Measurements from ENCODE around the gene LRP4.

Gene LRP4

DNA sequence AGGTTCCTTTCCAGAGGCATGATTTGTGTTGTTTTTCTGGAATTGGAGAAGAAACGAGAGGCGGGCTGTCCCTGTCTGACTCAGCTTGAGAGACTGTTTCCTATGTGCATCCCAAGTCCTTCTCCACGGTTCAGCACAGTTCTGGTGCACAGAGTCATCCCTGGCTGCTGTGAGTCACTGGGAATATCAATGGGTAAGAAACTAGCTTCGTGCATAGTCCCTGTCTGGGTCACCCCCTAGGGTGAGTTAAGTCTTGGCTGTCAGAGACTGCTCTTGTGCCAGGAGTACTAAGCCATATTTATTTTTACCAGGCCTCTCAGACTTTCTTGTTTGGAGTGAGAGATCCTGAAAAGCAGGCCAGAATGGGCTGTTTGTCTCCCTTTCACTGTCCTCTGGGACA is 2.4 kb upstream of the LRP4 start:
- DNase-seq: no peak

- no peak for DNase-seq
These were observed 601 bp upstream of the LRP4 start for GRCh38 chr11:46918788-46919513.

- no peak for DNase-seq
These were observed 628 bp downstream of the LRP4 start for GRCh38 chr11:46917762-46918082.

DNA sequence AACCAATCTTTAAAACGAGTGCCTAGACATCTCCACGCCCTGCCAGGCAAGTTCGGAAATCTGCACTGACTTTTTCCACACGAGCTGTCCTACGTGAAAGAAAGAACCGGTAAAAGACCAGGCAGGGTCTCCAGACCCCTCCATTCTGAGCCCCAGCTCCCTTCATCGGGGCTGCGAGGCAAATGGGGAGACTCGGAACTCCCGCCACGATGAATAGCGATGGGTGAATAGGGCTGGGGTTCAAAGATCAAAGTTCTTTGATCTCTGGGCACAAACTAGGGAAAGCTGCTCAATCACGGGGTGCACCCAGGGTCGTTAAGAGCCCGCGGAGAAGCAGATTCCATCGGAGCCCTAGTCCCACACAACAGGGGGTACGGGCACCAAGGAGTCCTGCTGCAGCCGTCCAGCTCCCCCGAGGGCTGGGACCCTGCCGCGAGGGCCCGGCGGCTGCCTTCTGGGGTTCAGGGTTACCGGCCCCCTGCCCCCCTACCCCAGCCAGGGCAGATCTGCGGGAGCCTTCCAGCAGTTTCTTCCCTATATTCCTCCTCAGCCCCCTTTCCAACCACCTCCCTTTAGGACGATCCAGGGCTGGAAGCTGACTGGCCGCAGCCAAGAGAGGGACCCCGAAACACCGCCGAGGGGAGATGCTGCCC is 1.1 kb downstream of the LRP4 start:
- DNase-seq: no peak

DNA sequence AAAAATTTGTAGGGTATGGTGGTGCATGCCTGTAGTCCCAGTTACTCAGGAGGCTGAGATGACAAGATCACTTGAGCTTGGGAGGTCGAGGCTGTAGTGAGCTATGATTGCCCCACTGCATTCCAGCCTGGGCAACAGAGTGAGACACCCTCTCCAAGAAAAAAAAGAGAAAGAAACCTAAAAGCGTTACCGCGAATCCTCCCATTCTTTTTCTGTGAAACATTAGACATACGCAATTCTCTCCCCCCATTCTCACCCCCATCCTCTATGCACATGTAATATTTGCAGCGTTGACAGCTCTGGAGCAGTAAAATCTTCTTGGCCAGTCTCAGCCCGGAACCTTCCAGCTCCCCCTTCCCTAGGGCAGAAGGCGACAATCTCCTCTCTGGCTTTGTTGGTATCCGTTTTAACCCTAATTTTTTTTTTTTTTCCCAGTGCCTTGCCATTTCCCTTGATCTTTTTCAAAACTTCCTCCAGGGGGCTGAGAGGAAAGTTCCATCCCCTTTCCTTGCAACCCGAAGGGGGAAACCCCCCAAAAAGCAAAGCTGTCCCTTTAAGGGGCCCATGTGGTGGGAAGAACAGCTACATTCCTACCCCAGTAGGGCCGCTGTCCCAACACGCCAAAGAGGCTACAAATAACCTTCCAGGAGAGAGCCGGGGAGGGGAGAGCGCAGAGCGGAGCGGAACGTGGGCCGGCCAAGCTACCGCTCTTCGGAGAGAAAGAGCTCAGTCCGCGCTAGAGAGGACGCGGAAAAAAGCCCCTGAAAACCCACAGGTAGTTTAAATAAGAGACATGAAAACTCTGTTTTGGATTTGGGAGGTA is 1.9 kb downstream of the LRP4 start:
- peak; percentile 28 to 38 for DNase-seq

- no peak for DNase-seq
These were observed 3.4 kb downstream of the LRP4 start for GRCh38 chr11:46914910-46915309.

DNA sequence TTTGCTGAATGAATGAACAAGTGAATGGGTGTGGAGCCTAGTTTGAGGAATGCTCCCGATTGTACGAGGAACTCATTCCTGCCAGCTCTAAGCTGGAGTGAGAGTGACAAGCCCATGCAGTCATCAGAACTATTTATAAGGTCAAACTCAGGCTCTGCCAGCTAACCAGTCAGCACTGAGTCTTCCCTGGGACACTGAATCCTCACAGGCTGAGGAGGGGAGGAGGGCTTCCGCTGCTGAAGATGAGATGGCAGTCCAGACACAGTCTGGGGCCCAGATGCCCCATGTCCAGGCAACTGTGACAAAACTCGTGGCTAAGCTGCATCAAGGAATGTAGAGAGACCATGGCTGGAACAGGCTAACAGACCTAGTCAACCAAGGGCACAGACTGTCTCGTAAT is 4.0 kb downstream of the LRP4 start:
- no peak for DNase-seq

DNA sequence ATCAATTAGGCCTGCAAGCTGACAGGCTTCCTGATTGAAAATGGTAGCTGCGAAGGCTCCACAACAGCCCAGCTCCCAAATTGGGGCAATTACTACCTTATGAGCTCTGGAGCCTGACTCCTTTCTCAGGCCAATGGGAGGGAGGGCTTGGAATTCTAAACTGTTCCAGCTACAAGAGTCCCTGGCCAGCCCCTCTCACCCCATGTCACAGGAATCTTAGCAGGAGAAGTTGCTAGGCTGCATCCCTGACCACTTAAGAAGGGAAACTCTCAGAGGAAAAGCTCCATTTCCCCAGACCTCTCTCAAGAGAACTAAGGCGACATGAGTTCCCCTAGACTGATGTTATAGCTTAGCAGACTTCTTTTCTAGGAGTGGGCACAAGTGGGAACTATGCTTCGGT is 4.9 kb downstream of the LRP4 start:
- DNase-seq: no peak

DNA sequence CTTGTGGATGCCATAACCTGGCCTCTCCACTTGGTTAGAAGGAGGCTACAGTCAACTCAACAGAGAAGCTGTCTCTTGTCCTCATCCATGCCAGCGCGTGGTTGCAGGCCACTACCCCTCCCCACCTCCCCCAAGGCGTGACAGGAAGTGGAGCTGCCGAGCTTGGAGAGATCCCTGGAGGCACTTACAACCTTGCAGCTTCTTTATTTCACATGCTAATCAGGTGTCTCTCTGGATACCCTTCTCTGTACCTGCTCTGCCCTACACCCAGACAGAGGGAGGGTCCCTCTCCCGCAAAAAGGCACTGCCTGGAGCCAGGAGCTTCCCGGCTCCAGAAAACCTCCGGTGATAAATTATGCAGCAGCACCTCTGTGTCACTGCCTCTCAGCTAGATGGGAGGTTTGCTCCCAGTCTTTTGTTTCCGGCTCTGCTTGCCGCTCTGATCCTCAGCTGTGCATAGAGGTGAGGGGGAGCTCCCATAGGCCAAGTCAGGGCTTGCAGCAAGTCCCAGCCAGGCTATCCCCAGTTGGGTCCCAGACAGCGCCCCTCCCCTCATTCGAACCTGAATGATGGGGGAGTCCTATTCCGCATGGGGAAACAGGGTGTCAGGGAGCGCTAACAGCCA is 5.7 kb downstream of the LRP4 start:
- no peak for DNase-seq

DNA sequence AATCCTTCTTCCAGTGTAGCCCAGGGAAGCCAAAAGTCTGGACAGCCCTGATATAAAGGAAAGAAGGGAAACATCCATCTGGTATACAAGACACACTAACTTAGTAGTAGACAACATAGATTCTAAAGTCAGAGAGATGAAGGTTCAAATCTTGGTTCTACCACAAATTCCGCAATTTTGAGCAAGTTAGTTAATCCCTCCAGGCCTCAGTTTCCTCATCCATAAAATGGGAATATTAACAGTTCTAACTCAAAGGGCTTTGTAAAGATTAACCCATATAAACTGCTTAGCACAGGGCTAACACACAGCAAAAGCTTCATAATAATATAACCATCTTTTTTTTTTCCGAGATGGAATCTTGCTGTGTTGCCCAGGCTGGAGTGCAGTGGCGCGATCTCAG is 10.7 kb downstream of the LRP4 start:
- no peak for DNase-seq

DNA sequence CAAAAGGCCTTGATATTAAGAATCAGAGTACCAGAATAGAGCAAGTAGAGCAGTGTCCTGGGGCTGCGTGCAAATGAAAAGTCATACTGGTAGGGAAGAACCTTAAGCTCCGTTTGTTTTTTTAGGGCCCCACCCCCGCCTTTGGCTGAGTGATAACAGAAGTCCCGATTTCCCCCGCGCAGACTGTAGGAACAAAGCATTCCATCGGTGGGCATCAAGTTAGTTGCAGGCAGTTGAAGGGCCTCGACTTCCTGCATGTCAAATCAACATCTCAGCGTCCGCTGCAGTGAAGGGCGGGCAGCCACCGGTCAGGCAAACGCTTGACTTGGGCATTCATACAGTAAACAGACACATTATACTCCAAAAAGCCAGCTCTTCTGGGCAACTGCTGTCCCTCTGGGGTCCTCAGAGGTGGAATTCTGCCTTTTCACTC is 11.7 kb downstream of the LRP4 start:
- DNase-seq: peak in 1 of 2 experiments; percentile 7

- DNase-seq: no peak
These were observed 12.5 kb downstream of the LRP4 start for GRCh38 chr11:46905806-46906205.

- no peak for DNase-seq
These were observed 14.5 kb downstream of the LRP4 start for GRCh38 chr11:46903846-46904245.

DNA sequence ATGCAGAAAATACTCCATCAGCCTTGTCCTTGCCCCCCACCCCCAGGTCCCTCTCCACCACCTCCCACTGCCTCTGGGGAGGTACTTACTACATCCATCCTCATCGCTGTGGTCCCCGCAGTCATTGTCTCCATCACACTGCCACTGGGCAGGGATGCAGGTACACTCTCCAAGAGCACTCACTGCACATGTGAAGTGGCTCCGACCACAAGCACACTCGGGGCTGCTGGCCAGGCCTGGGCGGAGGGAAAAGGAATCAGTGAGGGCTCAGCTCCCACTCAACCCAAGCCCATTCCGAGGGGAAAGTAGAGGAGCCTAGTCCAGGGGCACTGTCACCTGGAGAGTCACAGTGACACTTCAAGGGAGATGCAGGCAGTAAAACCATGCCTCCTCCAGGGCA is 15.7 kb downstream of the LRP4 start:
- no peak for DNase-seq

GRCh38 chr11:46901156-46901555 is 17.2 kb downstream of the LRP4 start:
- no peak for DNase-seq

- DNase-seq: no peak
These were observed 18.1 kb downstream of the LRP4 start for GRCh38 chr11:46900091-46900746.

DNA sequence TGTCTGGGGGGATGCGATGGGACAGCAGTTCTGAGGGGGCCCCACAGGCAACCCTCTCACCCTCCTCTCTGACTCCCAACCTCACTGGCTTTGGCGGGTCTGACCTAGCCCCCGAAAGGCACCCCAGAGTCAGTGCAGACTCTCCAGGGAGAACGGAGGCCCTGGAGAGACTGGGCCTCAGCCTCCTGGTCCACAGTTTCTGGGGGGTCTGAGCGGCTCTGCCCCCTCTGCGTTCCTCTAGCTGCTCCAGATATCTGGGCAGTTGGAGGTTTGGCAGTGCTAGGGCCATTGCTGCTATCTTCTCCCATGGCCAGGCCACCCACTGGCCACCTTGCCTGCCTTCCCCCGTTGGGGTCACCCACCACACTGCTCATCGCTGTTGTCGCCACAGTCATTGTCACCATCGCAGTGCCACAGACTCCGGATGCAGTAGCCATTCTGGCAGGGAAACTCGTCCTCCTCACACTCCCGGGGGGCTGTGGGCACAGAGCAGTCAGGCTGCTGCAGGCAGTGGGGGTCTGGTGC is 18.8 kb downstream of the LRP4 start:
- no peak for DNase-seq

DNA sequence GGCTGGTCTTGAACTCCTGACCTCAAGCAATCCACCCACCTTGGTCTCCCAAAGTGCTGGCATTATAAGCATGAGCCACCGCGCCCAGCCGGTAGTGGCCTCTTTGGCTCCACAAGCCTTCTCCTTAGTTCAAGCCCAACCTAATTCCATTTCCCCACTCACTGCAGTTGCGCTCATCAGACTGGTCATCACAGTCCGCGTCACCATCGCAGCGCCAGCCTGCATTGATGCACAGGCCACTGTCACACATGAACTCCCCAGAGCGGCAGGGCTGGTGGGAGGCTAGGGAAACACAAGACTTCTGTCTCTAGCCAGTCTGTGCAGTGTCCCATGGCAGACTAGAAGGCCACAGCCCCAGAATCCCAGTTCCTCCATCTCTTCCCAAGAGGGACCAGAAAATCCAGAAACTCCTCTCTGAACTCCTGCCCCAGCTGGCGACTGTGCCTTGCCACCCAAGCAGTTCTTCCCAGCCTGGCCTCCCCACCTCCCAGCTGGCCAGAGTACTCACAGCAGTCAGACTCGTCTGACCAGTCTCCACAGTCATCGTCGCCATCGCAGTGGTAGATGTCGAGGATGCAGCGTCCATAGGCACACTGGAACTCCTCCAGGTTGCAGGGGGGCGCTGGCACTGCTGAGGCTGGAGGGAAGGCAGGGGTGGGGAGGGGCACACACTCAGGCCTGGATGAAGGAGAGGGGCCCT is 19.8 kb downstream of the LRP4 start:
- no peak for DNase-seq

DNA sequence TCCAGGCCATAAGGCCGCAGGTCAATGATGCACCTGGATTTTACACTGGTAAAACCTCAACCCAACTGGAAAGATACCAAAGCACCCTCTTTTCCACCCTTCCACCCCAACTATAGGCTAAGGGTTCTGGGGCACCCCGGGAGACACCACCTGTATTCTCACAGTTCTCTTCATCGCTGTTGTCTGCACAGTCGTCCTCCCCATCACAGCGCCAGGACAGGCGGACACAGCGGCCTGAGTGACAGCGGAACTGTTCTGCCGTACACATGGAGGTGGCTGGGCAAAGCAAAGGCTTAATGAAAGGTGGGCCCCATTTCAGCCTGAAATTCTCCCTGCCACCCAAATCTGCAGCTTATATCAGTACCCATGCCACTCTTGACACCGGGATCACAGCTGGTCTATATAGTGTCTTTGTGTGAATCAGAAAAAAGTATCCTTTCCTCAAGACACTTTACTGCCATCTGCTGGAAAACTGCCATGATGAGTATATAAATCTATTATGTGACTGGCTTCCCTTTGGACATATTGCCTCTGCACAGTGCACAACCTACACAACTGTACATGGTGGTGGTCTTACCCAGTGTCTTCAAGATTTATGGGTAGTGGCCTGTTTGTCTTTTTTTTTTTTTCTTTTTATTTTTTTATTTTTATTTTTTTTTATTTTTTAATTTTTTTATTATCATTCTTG is 21.5 kb downstream of the LRP4 start:
- DNase-seq: no peak

GRCh38 chr11:46895821-46896220 is 22.5 kb downstream of the LRP4 start:
- no peak for DNase-seq

DNA sequence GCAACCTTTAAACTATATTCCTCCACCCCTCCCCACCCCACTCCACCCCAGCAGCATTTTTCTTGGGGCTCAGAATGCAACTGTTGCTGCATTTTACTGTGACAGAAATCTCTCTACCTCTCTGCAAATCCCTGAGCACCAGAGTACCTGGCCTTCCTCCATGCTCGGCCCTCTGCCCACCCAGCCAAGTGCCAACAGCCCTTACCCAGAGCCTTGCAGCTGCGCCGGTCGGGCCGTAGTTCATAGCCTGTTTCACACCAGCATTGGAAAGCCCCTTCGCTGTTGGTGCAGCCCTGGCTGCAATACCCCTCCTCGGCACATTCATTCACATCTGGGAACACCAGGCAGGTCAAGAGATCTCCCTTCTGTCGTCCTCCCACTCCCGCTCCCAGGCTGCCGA is 23.4 kb downstream of the LRP4 start:
- DNase-seq: no peak

DNA sequence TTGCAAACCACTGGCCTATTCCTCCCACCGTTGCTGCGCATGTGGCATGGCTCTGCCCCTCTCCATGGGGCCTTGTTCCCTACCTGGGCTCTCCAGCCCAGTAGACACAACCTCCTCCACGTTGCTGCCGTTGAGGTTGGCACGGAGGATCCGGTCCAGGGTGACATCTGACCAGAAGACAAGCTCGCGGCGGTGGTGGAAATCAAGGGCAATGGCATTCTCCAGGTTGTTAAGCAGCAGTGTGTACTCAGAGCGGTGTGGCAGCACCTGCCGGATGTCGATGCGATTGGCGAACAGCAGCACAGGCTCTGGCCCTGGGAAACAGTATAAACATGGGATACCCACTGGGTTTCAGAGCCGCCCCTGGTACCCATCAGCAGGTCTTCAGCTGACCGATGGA is 23.8 kb downstream of the LRP4 start:
- DNase-seq: no peak
